ENCODE results near the gene UGCG. TPM values are rescaled to one million over a fixed set of nuclear protein-coding genes. Genes with fewer than 3 reads are reported as not detected.

The UGCG gene
- total and polyA plus RNA-seq, 12 donors, result 11.1 to 42.6 (median 13.6) TPM

DNA sequence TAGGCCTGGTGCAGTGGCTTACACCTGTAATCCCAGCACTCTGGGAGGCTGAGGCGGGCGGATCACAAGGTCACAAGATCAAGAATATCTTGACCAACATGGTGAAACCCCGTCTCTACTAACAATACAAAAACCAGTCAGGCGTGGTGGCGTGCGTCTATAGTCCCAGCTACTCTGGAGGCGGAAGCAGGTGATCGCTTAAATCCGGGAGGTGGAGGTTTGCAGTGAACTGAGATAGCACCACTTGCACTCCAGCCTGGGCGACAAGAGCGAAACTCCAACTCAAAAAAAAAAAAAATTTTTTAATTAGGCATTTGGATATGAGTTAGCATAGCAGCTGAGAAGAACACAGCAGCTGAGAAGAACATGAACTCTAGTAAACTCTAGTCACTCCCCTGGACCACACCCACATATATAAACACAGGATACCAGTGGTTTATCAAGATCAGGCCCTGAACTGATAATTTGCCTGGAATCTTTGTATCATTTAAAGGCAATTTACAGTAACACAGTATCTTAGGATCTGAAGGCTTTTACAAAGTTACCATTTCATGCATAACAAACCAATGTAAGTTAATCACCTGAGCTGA lies 4.6 kb upstream of the UGCG start:
- Histone ChIP-seq H3K4me1 (peaks cover 0 to 15% (median 6%) of the 10 kb centered on the region in 9 donors), H3K36me3 (no peaks in the 10 kb centered on the region), H3K27ac (no peak overlapping the region), H3K9me3 (no peaks in the 10 kb centered on the region), H3K4me3 (no peak overlapping the region), H3K27me3 (no peaks in the 10 kb centered on the region)
- intact Hi-C loops (cut with DNase I), result loop anchor here in 5 of 10 donors (10.0 kb wide), 4 partner anchors 127 to 483 kb away; partner anchors contain the start of gene PTBP3 (in 1 of the 5)
- WGBS, 2 donors, result 88 to 94% methylated on average over 11 of the region's 11 CpGs
- ATAC-seq (no peak), DNase-seq (no peak)
- TF ChIP-seq, protein P1, sequence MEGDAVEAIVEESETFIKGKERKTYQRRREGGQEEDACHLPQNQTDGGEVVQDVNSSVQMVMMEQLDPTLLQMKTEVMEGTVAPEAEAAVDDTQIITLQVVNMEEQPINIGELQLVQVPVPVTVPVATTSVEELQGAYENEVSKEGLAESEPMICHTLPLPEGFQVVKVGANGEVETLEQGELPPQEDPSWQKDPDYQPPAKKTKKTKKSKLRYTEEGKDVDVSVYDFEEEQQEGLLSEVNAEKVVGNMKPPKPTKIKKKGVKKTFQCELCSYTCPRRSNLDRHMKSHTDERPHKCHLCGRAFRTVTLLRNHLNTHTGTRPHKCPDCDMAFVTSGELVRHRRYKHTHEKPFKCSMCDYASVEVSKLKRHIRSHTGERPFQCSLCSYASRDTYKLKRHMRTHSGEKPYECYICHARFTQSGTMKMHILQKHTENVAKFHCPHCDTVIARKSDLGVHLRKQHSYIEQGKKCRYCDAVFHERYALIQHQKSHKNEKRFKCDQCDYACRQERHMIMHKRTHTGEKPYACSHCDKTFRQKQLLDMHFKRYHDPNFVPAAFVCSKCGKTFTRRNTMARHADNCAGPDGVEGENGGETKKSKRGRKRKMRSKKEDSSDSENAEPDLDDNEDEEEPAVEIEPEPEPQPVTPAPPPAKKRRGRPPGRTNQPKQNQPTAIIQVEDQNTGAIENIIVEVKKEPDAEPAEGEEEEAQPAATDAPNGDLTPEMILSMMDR (IDR thresholded peaks at IDR 0.05), result no peak

DNA sequence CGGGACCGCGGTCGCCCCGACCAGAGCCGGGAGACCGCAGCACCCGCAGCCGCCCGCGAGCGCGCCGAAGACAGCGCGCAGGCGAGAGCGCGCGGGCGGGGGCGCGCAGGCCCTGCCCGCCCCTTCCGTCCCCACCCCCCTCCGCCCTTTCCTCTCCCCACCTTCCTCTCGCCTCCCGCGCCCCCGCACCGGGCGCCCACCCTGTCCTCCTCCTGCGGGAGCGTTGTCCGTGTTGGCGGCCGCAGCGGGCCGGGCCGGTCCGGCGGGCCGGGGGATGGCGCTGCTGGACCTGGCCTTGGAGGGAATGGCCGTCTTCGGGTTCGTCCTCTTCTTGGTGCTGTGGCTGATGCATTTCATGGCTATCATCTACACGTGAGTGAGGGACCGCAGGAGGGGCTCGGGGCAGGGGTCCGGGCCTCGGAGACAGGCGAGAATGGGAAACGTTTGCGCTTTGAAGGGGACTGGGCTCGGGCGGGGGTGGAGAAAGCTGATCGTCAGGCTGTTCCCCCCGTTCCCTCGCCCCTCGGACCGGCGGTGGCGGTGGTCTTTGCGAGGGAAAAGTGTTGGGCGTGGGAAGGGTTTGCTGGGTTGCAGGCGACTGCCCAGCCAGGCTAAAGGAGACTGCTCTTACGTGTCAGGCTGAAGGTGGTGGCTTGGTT lies 457 bp downstream of the UGCG start:
- Histone ChIP-seq H3K36me3 (no peaks in the 10 kb centered on the region), H3K4me3 (peak overlapping the region; percentile 72 to 95 (median 82)), H3K9me3 (no peaks in the 10 kb centered on the region), H3K27me3 (no peaks in the 10 kb centered on the region), H3K27ac (peak overlapping the region; percentile 79 to 98 (median 95)), H3K4me1 (peaks cover 0 to 53% (median 44%) of the 10 kb centered on the region in 9 donors)
- peak; percentile 59 to 85 (median 72) for ATAC-seq
- DNase-seq, result peak; percentile 69 to 70
- intact Hi-C loops (cut with DNase I), result loop anchor here in 9 of 10 donors (2.0 to 10.0 kb wide), 10 partner anchors 132 to 478 kb away; partner anchors contain the start of gene PTBP3 (in 4 of the 9)
- TF ChIP-seq, protein P1 (IDR thresholded peaks at IDR 0.05), result peak in 5 of 9 donors; percentile 23 to 58 (median 46)
- 0 to 1% methylated on average over 58 to 68 of the region's 68 CpGs for WGBS, 2 donors

- peaks cover 0 to 57% (median 50%) of the 10 kb centered on the region in 9 donors for H3K4me1 ChIP-seq
- H3K36me3 ChIP-seq, result no peaks in the 10 kb centered on the region
- DNase-seq (no peak), ATAC-seq (peak in 3 of 8 donors; percentile 1 to 8 (median 2))
- H3K4me3 ChIP-seq, result peak overlapping the region; percentile 72 to 95 (median 82)
- TF ChIP-seq, protein P1 (IDR thresholded peaks at IDR 0.05), result no peak
- H3K27ac ChIP-seq, result peak overlapping the region; percentile 79 to 98 (median 95)
- intact Hi-C loops (cut with DNase I), result loop anchor here in 9 of 10 donors (2.0 to 10.0 kb wide), 10 partner anchors 133 to 477 kb away; partner anchors contain the start of gene PTBP3 (in 4 of the 9)
- no peaks in the 10 kb centered on the region for H3K9me3 ChIP-seq
- H3K27me3 ChIP-seq, result no peaks in the 10 kb centered on the region
- whole genome bisulfite sequencing, 2 donors, result 7 to 9% methylated on average over 12 of the region's 12 CpGs
Measured at GRCh38 chr9:111897601-111898137, 1.1 kb downstream of the UGCG start.

Measured in heart right ventricle (tissue), 16 donors.